DOHH2 (cell line): ENCODE data around the gene MUC13.

Source experiments
- H3F3A ChIP-seq: fragments of 200-600 bp; sonication (generic), shearing (Covaris generic); 2 replicates; pipeline ENCODE4 v1.6.0; 2016; ENCODE audit warnings: antibody characterized with exemption, mild to moderate bottlenecking; ENCODE audit not compliant: control insufficient read depth, insufficient read depth
- H3K27ac ChIP-seq: fragments of 200-600 bp; sonication (generic); 2 replicates; pipeline ENCODE4 v1.5.1; 2014; ENCODE audit warnings: low read depth, mild to moderate bottlenecking, low read length, moderate library complexity
- H3K27me3 ChIP-seq: fragments of 200-600 bp; sonication (generic); 2 replicates; pipeline ENCODE4 v1.6.1; 2014; ENCODE audit warnings: mild to moderate bottlenecking, low read length, mixed read lengths; ENCODE audit not compliant: control insufficient read depth
- H3K36me3 ChIP-seq: fragments of 200-600 bp; sonication (generic); 2 replicates; pipeline ENCODE4 v1.6.1; 2014; ENCODE audit warnings: mild to moderate bottlenecking, low read length, moderate library complexity, mixed read lengths; ENCODE audit not compliant: control insufficient read depth
- H3K4me1 ChIP-seq: fragments of 200-600 bp; sonication (generic); 2 replicates; pipeline ENCODE4 v1.6.1; 2014; ENCODE audit warnings: mild to moderate bottlenecking, low read length, mixed read lengths; ENCODE audit not compliant: control insufficient read depth
- H3K4me2 ChIP-seq: fragments of 200-600 bp; sonication (generic); 2 replicates; pipeline ENCODE4 v1.6.0; 2014; ENCODE audit warnings: mild to moderate bottlenecking, low read length, moderate library complexity
- H3K4me3 ChIP-seq: fragments of 200-600 bp; sonication (generic); 2 replicates; pipeline ENCODE4 v1.5.1; 2014; ENCODE audit warnings: mild to moderate bottlenecking, low read length, mixed read lengths
- H3K79me2 ChIP-seq: fragments of 200-600 bp; sonication (generic); 2 replicates; pipeline ENCODE4 v1.6.1; 2014; ENCODE audit warnings: mild to moderate bottlenecking, low read length, mixed read lengths; ENCODE audit not compliant: control insufficient read depth
- H3K9me2 ChIP-seq: fragments of 200-600 bp; sonication (generic); replicated peaks from 2 replicates; pipeline ENCODE4 v1.6.1; 2014; ENCODE audit warnings: mild to moderate bottlenecking, low read length, mixed read lengths; ENCODE audit not compliant: control insufficient read depth
- H3K9me3 ChIP-seq: fragments of 200-600 bp; sonication (generic); 2 replicates; pipeline ENCODE4 v1.6.1; 2014; ENCODE audit warnings: antibody characterized with exemption, low read length, mixed read lengths; ENCODE audit not compliant: control insufficient read depth, insufficient read depth
- H4K20me1 ChIP-seq: fragments of 200-600 bp; sonication (generic); 2 replicates; pipeline ENCODE4 v1.6.0; 2014; ENCODE audit warnings: low read depth, mild to moderate bottlenecking, antibody characterized with exemption, low read length, moderate library complexity; ENCODE audit not compliant: control insufficient read depth, insufficient read depth
- CTCF ChIP-seq: fragments of 200-600 bp; sonication (generic); IDR thresholded peaks from one replicate; pipeline ENCODE4 v1.5.1; 2014; ENCODE audit warnings: antibody characterized with exemption, mild to moderate bottlenecking, low read depth, low read length; ENCODE audit not compliant: poor library complexity, severe bottlenecking
- EZH2phosphoT487 ChIP-seq: fragments of 200-600 bp; sonication (generic); IDR thresholded peaks from 2 replicates; pipeline ENCODE4 v1.6.1; 2017; ENCODE audit warnings: borderline replicate concordance, mild to moderate bottlenecking, antibody characterized with exemption, low read length, moderate library complexity, mixed read lengths

The MUC13 gene

GRCh38 chr3:124934577-124934976 lies at the start of gene MUC13:
Gene MUC13, minus strand, starts transcription at chr3:124934751. Its CDS starts 39 bp downstream, at chr3:124934712.
- no peaks in the 10 kb centered on the region for H3K9me3 ChIP-seq
- H3K4me3 ChIP-seq = no peak within 1 kb of the TSS
- no peak for TF ChIP-seq EZH2phosphoT487
- no peak for TF ChIP-seq CTCF
- H3K27ac ChIP-seq = no peak within 1 kb of the TSS
- no peaks in the 10 kb centered on the region; the same call in 1 of the 2 replicates for H3K27me3 ChIP-seq
- no peaks in the 10 kb centered on the region for H3K4me1 ChIP-seq
- H3K36me3 ChIP-seq = no peaks in the 10 kb centered on the region
- H3K4me2 ChIP-seq = no peak within 1 kb of the TSS
- H4K20me1 ChIP-seq = no peaks in the 10 kb centered on the region
- H3F3A ChIP-seq = no peaks in the 10 kb centered on the region
- no peaks in the 10 kb centered on the region for H3K79me2 ChIP-seq
- no peaks in the 10 kb centered on the region for H3K9me2 ChIP-seq

- no peaks in the 10 kb centered on the region for H3K9me3 ChIP-seq
- no peak overlapping the region for H3K27ac ChIP-seq
- H3K9me2 ChIP-seq = no peaks in the 10 kb centered on the region
- no peaks in the 10 kb centered on the region for H3K36me3 ChIP-seq
- no peaks in the 10 kb centered on the region for H3F3A ChIP-seq
- H4K20me1 ChIP-seq = no peaks in the 10 kb centered on the region
- H3K4me1 ChIP-seq = no peaks in the 10 kb centered on the region
- no peak overlapping the region for H3K4me3 ChIP-seq
- no peak overlapping the region for H3K4me2 ChIP-seq
- TF ChIP-seq EZH2phosphoT487 (no peak), CTCF (no peak)
- no peaks in the 10 kb centered on the region for H3K27me3 ChIP-seq
- H3K79me2 ChIP-seq = no peaks in the 10 kb centered on the region
Measured at GRCh38 chr3:124982855-124983254, 48.3 kb upstream of the MUC13 start.

- Histone ChIP-seq H3K9me3 (no peaks in the 10 kb centered on the region), H3K9me2 (no peaks in the 10 kb centered on the region), H3K4me2 (no peak overlapping the region), H3K36me3 (no peaks in the 10 kb centered on the region), H3K27me3 (no peaks in the 10 kb centered on the region), H3F3A (no peaks in the 10 kb centered on the region), H3K4me1 (no peaks in the 10 kb centered on the region), H3K79me2 (no peaks in the 10 kb centered on the region), H4K20me1 (no peaks in the 10 kb centered on the region), H3K27ac (no peak overlapping the region), H3K4me3 (no peak overlapping the region)
- TF ChIP-seq EZH2phosphoT487 (no peak), CTCF (no peak)
Measured at GRCh38 chr3:124981472-124981871, 46.9 kb upstream of the MUC13 start.
